Natural killer cell treated with Interleukin-12 subunit alpha and Interleukin-12 subunit beta and Interleukin-15 and Interleukin-18, amount 100 ng/mL, for 72 hours (primary cell): ENCODE data around the gene TEKTIP1. TPM values are rescaled to one million over a fixed set of nuclear protein-coding genes. Genes with fewer than 3 reads are reported as not detected.
"Not testable (repeated sequence)": the region's sequence is repeated elsewhere in the genome, so short reads cannot be mapped to it uniquely, and the experiment has no call there.

ENCODE experiments used
- ATAC-seq, 2 donors: fragments of 150-1000 bp; cut with Tn5 transposase in 1 of 2; sonication (Bioruptor Pico), chemical (Tn5 transposase) in 1 of 2; 2 replicates each; pipeline ENCODE4 v1.10.0; 2021
- DNase-seq: peaks from one replicate; pipeline ENCODE4 v3.0.0; 2022; ENCODE audit warnings: low spot score
- H3K27ac Mint-ChIP-seq, 2 donors: 1 replicate in 1 of 2; 2 replicates in 1 of 2; pipeline ENCODE4 v1.8.0; 2022; ENCODE audit warnings: mixed read lengths in 2 of 2, mild to moderate bottlenecking in 1 of 2, moderate library complexity in 1 of 2
- H3K27me3 Mint-ChIP-seq, 2 donors: 1 replicate in 1 of 2; 2 replicates in 1 of 2; pipeline ENCODE4 v1.8.0; 2022; ENCODE audit warnings: mixed read lengths in 2 of 2
- H3K36me3 Mint-ChIP-seq: one replicate; pipeline ENCODE4 v1.8.0; 2022; ENCODE audit warnings: mixed read lengths
- H3K4me1 Mint-ChIP-seq, 2 donors: 1 replicate in 1 of 2; 2 replicates in 1 of 2; pipeline ENCODE4 v1.8.0; 2022; ENCODE audit warnings: low read depth in 2 of 2, mixed read lengths in 2 of 2, mild to moderate bottlenecking in 1 of 2
- H3K4me3 Mint-ChIP-seq: one replicate; pipeline ENCODE4 v1.8.0; 2022; ENCODE audit warnings: mixed read lengths
- H3K9me3 Mint-ChIP-seq: 2 replicates; pipeline ENCODE4 v1.8.0; 2022; ENCODE audit warnings: mixed read lengths
- total RNA-seq, 2 donors: library from RNA; stranded (reverse); gene quantifications; one replicate each; pipeline ENCODE4 v1.2.3, GENCODE V29; 2022

Gene TEKTIP1
- total RNA-seq, 2 donors from 2014 or later = 3.3 to 4.4 TPM

DNA sequence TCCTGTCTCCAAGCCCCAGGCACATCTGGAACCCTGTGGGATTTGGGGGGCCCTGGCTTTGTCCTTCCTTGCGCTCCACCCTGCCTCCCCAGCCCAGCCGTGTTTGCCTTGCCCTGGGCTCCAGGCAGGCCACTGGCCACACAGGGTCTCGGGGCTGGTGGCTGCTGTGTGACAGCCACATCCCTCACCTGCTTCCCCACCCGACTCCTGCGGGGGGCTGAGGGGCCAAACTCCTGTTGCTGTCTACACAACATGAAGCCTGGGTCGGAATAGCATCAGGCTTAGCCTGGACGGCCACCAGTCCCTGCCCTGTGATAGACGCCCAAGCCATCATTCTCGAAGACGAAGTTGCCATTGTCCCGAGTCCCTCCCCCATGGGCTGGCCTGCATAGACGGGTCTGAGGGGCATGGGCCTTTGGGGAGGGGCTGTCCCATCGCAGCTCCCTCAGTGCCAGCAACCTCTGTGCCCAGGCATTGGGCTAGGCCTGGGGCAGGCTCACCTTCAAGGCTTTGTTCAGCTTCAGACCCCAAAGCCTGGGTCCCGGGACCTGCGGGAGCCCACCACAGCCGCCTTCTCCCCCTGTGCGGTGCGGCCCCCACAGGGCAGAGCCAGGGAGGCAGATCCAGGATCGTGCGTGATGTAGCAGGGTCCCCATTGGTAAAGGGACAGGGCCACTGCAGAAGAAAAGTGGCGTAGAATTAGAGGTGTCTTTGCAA lies 15.5 kb upstream of the TEKTIP1 start:
- Mint-ChIP-seq H3K27ac (no peak overlapping the region), H3K4me1 (peaks cover 6 to 15% of the 10 kb centered on the region in 2 donors), H3K27me3 (no peaks in the 10 kb centered on the region), H3K4me3 (no peak overlapping the region), H3K9me3 (no peaks in the 10 kb centered on the region), H3K36me3 (no peaks in the 10 kb centered on the region)
- ATAC-seq = no peak
- no peak for DNase-seq

DNA sequence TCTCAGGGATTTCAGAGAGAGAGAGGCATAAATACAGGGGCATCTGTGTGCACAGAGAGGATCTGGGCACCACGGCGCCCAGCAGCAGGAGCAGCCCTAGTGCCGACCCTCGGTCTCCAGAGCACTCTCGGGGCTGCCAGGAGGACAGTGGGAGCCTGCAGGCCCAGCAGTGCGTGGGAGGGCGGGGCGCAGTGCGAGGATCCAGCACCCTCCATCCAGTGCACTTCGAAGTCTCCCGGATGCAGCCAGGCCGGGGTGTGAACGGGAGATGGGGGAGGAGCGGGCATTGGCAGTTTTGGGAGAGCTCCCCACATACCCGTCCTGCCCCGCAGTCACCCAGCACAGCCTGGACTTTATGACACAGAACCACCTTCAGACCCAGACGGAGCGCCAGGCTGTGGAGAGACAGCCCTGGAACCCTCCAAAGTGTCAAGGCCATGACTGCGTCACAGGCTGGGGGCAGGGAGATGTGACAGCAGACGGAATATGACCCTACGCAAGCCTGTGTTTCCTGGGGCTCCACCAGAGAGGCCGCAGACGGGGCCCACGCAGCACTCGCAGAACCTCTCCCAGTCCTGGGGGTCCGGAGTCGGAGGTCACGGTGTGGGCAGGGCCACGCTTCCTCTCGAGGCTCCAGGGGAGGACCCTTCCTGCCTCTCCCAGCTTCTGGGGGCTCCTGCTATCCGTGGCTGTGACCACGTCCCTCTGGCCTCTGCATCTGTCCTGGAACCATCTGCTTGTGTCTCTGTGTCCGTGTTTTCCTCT lies 14.7 kb upstream of the TEKTIP1 start:
- DNase-seq (no peak), ATAC-seq (no peak)
- Mint-ChIP-seq H3K27me3 (no peaks in the 10 kb centered on the region), H3K4me1 (peaks cover 6 to 15% of the 10 kb centered on the region in 2 donors), H3K36me3 (no peaks in the 10 kb centered on the region), H3K4me3 (no peak overlapping the region), H3K27ac (no peak overlapping the region), H3K9me3 (no peaks in the 10 kb centered on the region)

DNA sequence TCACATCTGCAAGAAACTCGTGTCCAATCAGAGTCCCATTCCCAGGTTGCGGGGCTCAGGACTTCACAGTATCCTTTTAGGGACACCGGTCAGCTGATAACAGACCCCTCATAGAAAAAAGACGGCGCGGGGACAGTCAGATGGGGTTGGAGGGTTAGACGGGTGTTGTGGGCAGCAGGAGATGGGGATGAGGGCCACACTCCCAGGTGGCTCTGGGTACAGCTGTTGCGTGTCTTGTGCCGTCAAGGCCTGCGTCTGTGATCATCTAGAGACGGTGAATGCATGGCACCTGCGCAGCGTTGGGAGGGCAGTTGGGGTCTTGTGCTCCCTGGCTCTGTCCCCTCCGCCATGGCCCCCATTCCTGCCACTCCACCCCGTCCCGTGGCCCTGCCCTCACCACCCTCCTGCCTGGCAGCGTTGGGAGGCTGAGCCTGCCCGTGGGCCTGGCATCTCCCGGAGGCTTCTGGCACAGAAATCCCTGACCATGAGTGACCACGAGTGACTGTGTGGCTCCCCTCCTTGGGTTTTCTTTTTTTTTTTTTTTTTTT lies 14.0 kb upstream of the TEKTIP1 start:
- Mint-ChIP-seq H3K4me1 (peaks cover 6 to 15% of the 10 kb centered on the region in 2 donors), H3K9me3 (no peaks in the 10 kb centered on the region), H3K27ac (no peak overlapping the region), H3K4me3 (no peak overlapping the region), H3K36me3 (no peaks in the 10 kb centered on the region), H3K27me3 (no peaks in the 10 kb centered on the region)
- ATAC-seq (no peak), DNase-seq (no peak)

DNA sequence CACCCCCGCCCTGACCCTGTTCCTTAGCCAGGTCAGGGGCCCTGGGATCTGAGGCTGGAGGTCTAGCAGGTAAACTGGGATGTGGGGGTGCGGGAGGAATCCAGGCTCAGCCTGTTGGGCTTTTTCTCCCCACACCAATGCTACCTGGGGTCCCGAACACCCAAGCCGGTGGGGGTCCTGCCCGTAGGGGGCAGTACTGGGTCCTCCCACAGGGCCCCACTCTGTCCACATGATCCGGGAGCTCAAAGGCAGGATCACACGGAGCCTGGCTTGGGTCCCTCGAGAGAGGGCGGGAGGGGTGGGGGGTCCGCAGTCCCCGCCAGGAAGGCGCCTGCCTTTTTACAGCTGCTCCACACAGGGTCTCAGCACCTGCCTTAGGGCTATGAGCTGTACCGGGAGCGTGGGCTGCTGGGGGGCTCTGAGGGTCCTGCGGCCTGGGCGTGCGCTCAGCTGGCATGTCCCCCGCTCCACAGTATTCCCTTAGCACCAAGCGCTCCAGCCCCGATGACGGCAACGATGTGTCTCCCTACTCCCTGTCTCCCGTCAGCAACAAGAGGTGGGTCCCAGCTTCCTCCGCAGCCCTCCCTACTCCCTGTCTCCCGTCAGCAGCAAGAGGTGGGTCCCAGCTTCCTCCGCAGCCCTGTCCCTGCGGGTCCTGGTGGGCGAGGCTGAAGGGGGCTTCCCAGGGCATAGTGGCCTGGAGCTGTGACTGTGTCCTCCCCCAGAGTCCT lies 12.3 kb upstream of the TEKTIP1 start:
- H3K4me1 Mint-ChIP-seq = peaks cover 0 to 9% of the 10 kb centered on the region in 2 donors
- H3K36me3 Mint-ChIP-seq = no peaks in the 10 kb centered on the region
- H3K27me3 Mint-ChIP-seq = no peaks in the 10 kb centered on the region
- H3K9me3 Mint-ChIP-seq = no peaks in the 10 kb centered on the region
- ATAC-seq = no peak
- DNase-seq = no peak
- no peak overlapping the region for H3K27ac Mint-ChIP-seq
- no peak overlapping the region for H3K4me3 Mint-ChIP-seq

DNA sequence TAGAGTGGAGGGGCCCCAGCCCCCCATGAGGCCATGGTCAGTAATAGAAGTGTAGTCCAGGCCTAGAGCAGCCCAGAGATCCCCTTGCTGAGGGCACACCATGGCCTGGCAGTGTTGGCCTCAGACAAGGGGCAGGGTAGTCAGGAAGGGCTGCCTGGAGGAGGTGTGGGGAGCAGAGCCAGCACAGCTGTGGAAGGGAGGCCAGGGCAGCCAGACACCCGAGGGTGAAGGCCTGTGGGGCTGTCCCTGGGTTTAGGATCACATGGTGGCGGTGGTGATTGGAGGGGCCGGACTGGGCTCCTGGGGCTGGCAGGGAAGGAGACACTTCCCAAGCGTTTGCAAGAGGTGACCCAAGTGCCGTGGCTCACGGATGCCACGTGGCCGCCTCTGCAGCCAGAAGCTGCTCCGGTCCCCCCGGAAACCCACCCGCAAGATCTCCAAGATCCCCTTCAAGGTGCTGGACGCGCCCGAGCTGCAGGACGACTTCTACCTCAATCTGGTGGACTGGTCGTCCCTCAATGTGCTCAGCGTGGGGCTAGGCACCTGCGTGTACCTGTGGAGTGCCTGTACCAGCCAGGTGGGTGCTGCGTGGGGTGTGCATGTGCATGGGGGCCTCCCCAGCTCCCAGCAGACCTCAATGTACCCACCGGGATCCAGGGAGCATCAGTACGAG lies 11.6 kb upstream of the TEKTIP1 start:
- Mint-ChIP-seq H3K36me3 (no peaks in the 10 kb centered on the region), H3K9me3 (no peaks in the 10 kb centered on the region), H3K27ac (no peak overlapping the region), H3K4me1 (peaks cover 0 to 6% of the 10 kb centered on the region in 2 donors), H3K4me3 (no peak overlapping the region), H3K27me3 (no peaks in the 10 kb centered on the region)
- DNase-seq (no peak), ATAC-seq (no peak)

DNA sequence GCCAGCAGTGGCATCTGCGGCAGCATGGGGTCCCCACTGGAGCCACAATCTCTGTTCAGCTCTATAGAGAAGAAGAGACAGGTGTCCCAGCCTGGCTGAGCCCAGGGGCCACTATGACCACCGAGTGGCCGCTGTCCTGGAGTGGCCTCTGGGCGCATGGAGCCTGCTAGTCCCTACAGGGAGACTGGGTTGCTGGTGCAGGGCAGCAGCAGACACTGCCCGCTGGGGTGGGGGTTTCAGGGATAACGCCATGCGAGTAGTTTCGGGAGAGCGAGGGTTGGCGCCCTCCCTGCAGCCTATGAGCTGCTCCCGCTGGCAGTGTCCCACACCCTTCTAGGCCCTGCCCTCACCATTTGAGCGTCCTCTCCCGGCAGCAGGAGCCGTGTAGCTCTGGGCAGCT lies 10.9 kb upstream of the TEKTIP1 start:
- Mint-ChIP-seq H3K36me3 (no peaks in the 10 kb centered on the region), H3K27me3 (no peaks in the 10 kb centered on the region), H3K4me3 (no peak overlapping the region), H3K27ac (no peak overlapping the region), H3K4me1 (peaks cover 0 to 6% of the 10 kb centered on the region in 2 donors), H3K9me3 (no peaks in the 10 kb centered on the region)
- DNase-seq (no peak), ATAC-seq (no peak)

DNA sequence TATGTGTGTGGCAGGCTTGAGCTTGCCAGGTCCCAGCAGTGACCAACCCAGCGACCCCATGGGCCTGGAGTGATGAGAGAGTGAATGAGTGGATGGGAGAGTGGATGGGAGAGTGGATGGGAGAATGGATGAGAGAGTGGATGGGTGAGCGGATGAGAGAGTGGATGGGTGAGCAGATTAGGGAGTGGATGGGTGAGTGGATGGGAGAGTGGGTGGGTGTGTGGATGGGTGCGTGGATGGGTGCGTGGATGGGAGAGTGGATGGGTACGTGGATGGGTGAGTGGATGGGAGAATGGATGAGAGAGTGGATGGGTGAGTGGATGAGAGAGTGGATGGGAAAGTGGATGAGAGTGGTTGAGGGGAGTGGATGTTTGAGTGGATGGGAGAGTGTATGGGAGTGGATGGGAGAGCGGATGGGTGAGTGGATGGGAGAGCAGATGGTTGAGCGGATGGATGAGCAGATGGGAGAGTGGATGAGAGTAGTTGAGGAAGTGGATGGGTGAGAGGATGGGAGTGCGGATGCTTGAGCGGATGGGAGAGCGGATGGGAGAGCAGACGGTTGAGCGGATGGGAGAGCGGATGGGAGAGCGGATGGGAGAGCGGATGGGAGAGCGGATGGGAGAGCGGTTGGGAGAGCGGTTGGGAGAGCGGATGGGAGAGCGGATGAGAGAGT lies 10.3 kb upstream of the TEKTIP1 start:
- Mint-ChIP-seq H3K9me3 (no peaks in the 10 kb centered on the region), H3K4me1 (peaks cover 0 to 6% of the 10 kb centered on the region in 2 donors), H3K36me3 (no peaks in the 10 kb centered on the region), H3K27ac (no peak overlapping the region), H3K4me3 (no peak overlapping the region), H3K27me3 (no peaks in the 10 kb centered on the region)
- no peak for ATAC-seq
- DNase-seq = no peak

DNA sequence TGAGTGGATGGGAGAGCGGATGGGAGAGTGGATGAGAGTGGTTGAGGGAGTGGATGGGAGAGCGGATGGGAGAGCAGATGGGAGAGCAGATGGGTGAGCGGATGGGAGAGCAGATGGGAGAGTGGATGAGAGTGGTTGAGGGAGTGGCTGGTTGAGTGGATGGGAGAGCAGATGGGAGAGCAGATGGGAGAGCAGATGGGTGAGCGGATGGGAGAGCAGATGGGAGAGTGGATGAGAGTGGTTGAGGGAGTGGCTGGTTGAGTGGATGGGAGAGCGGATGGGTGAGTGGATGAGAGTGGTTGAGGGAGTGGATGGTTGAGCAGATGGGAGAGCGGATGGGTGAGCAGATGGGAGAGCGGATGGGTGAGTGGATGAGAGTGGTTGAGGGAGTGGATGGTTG lies 9.7 kb upstream of the TEKTIP1 start:
- not testable (repeated sequence) for H3K9me3 Mint-ChIP-seq, ATAC-seq, DNase-seq, H3K4me1 Mint-ChIP-seq, H3K27ac Mint-ChIP-seq, H3K4me3 Mint-ChIP-seq, H3K36me3 Mint-ChIP-seq, H3K27me3 Mint-ChIP-seq

DNA sequence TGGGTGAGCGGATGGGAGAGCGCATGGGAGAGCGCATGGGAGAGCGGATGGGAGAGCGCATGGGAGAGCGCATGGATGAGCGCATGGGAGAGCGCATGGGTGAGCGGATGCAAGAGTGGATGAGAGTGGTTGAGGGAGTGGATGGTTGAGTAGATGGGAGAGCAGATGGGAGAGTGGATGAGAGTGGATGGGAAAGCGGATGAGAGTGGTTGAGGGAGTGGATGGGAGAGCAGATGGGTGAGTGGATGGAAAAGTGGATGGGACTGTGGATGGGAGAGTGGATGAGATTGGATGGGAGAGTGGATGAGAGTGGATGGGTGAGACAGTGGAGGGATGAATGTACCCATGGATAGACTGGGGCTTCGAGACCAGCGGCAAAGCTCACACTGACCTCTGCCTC lies 8.6 kb upstream of the TEKTIP1 start:
- H3K27ac Mint-ChIP-seq = no peak overlapping the region
- ATAC-seq = no peak
- H3K9me3 Mint-ChIP-seq = no peaks in the 10 kb centered on the region
- no peak for DNase-seq
- peaks cover 0 to 2% of the 10 kb centered on the region in 2 donors for H3K4me1 Mint-ChIP-seq
- H3K27me3 Mint-ChIP-seq = no peaks in the 10 kb centered on the region
- no peak overlapping the region for H3K4me3 Mint-ChIP-seq
- no peaks in the 10 kb centered on the region for H3K36me3 Mint-ChIP-seq

DNA sequence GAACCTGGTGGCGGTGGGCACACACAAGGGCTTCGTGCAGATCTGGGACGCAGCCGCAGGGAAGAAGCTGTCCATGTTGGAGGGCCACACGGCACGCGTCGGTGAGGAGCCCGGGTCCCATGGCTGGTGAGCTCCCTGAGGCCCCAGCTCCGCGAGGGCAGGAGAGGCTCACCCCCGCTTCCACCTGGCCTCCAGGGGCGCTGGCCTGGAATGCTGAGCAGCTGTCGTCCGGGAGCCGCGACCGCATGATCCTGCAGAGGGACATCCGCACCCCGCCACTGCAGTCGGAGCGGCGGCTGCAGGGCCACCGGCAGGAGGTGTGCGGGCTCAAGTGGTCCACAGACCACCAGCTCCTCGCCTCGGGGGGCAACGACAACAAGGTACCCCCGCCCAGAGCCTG lies 7.3 kb upstream of the TEKTIP1 start:
- DNase-seq (no peak), ATAC-seq (no peak)
- Mint-ChIP-seq H3K27me3 (no peaks in the 10 kb centered on the region), H3K4me1 (peaks cover 0 to 2% of the 10 kb centered on the region in 2 donors), H3K4me3 (no peak overlapping the region), H3K9me3 (no peaks in the 10 kb centered on the region), H3K36me3 (no peaks in the 10 kb centered on the region), H3K27ac (no peak overlapping the region)

DNA sequence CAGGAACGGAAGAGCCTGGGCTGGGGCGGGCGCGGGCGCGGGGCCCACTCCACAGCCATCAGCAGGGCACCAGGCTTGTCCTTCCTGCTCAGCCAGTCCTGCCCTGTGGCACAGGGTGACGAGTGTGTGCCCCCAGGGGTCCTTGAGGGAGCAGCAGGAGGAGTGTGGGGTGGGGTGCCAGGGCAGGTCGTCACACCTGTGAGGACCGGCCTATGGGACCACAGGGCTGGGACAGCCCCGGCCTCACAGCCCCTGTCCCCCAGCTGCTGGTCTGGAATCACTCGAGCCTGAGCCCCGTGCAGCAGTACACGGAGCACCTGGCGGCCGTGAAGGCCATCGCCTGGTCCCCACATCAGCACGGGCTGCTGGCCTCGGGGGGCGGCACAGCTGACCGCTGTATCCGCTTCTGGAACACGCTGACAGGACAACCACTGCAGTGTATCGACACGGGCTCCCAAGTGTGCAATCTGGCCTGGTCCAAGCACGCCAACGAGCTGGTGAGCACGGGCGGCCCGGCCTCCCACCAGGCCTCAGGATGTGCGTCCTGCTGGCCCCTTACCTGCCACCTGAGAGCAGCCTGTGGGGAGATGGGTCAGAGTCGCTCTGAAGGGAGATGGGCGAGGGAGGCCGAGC lies 6.7 kb upstream of the TEKTIP1 start:
- DNase-seq (no peak), ATAC-seq (no peak)
- Mint-ChIP-seq H3K27me3 (no peaks in the 10 kb centered on the region), H3K9me3 (no peaks in the 10 kb centered on the region), H3K4me3 (no peak overlapping the region), H3K4me1 (no peaks in the 10 kb centered on the region), H3K36me3 (no peaks in the 10 kb centered on the region), H3K27ac (no peak overlapping the region)

DNA sequence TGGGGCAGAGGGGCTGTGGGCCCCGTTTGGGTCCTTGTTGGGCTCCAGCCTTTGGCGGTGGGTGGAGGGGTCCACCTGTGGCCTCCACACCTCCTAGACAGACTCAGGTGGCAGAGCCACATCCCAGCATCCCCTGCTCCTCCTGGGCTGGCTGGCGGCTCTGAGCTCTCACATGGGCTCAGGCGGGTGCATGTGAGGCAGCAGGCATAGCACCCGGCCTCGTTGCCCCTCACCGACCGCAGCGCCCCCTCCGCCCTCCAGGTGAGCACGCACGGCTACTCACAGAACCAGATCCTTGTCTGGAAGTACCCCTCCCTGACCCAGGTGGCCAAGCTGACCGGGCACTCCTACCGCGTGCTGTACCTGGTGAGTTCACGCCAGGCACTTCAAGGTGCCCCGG lies 5.9 kb upstream of the TEKTIP1 start:
- Mint-ChIP-seq H3K27ac (no peak overlapping the region), H3K4me3 (no peak overlapping the region), H3K27me3 (no peaks in the 10 kb centered on the region), H3K4me1 (no peaks in the 10 kb centered on the region), H3K9me3 (no peaks in the 10 kb centered on the region), H3K36me3 (no peaks in the 10 kb centered on the region)
- ATAC-seq = no peak
- DNase-seq = no peak
